ENCODE measurements around the gene RNF175.

RNF175 gene

DNA sequence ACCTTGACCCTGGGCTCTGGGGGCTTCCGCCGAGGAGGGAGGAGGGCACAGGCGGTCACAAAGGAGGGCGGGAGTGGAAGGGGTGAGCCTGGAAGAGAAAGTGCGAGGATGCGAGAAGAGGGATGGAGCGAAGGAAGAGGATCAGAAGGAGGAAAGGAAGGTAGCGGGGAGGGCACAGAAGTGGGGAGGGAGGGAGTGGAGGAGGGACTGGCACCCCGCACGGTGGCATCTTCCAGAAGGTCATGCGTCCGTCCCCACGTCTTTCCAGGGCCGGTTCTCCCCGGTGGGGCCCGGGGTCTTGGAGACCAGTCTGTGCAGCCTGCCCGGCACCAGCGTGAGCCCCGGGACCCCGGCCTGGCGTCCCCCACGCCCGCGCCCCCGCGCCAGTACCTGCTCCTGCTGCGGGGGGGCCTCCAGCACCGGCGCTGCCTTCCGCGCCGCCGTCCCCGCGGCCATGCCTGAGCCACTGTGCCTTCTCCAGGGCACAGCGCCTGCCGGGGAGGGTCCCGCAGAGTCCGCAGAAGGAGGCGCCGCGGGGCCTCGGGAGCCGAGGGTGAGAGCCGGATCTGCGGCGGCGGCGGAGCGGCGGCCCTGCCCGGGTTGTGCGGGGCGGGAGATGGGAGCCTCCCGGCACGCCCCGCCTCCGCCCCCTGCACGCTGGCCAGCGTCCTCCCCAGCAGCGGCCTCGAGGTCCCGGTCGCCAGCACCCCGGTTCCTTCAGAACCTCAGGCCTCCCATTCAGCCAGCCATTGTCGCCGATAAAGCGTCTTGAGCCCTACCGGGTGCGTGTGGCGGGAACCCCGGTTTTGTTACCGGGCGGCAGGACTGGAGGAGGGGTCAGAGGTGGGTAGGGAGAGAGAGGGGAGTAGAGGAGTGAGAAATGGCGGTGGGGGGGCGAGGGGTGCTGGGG, at the start of gene RNF175:
TSS of gene RNF175 (minus strand) at position 618 of the 910 bp plus-strand sequence. CDS start at position 456, 162 bp downstream.
- peaks cover 4% of the 10 kb centered on the region for H3K9me3 Mint-ChIP-seq
- peak within 1 kb of the TSS; percentile 80 to 84 (median 83) for H3K4me3 Mint-ChIP-seq
- peaks cover 25% of the 10 kb centered on the region for H3K27me3 Mint-ChIP-seq (ENCODE audit: low read depth)
- H3K36me3 Mint-ChIP-seq (ENCODE audit: low read depth), result peaks cover 12% of the 10 kb centered on the region
- TF ChIP-seq, protein P1, sequence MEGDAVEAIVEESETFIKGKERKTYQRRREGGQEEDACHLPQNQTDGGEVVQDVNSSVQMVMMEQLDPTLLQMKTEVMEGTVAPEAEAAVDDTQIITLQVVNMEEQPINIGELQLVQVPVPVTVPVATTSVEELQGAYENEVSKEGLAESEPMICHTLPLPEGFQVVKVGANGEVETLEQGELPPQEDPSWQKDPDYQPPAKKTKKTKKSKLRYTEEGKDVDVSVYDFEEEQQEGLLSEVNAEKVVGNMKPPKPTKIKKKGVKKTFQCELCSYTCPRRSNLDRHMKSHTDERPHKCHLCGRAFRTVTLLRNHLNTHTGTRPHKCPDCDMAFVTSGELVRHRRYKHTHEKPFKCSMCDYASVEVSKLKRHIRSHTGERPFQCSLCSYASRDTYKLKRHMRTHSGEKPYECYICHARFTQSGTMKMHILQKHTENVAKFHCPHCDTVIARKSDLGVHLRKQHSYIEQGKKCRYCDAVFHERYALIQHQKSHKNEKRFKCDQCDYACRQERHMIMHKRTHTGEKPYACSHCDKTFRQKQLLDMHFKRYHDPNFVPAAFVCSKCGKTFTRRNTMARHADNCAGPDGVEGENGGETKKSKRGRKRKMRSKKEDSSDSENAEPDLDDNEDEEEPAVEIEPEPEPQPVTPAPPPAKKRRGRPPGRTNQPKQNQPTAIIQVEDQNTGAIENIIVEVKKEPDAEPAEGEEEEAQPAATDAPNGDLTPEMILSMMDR (IDR thresholded peaks at IDR 0.05; ENCODE audit: unreplicated experiment in 3 of 3), result no peak
- peak within 1 kb of the TSS in 1 of 3 experiments; percentile 40 for H3K27ac Mint-ChIP-seq
- H3K4me1 Mint-ChIP-seq, result peaks cover 10% of the 10 kb centered on the region

DNA sequence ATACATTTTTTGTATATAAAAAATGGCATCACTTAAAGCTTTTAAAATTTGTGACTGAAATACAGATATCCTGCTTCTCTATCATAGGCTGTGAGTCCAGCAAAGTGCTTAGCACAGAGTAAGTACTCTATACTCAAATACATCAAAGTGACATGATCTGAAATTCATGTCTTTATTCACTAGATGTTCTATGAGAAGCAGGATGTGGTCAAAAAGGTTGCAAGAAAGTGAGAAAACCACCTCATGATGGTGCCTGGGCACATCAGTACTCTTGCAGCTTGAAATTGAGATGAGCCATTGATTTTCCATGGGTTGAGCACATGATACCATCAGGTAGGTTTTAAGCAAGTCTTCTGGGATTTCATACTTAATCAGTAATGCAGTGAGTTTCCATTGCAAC, 49.5 kb upstream of the RNF175 start:
- peaks cover 28% of the 10 kb centered on the region for H3K4me1 Mint-ChIP-seq
- TF ChIP-seq, protein P1 (IDR thresholded peaks at IDR 0.05; ENCODE audit: unreplicated experiment in 3 of 3), result no peak
- H3K4me3 Mint-ChIP-seq, result no peak overlapping the region
- no peaks in the 10 kb centered on the region for H3K27me3 Mint-ChIP-seq (ENCODE audit: low read depth)
- peaks cover 2% of the 10 kb centered on the region for H3K9me3 Mint-ChIP-seq
- peak overlapping the region in 2 of 3 experiments; percentile 22 to 75 for H3K27ac Mint-ChIP-seq
- H3K36me3 Mint-ChIP-seq (ENCODE audit: low read depth), result no peaks in the 10 kb centered on the region

DNA sequence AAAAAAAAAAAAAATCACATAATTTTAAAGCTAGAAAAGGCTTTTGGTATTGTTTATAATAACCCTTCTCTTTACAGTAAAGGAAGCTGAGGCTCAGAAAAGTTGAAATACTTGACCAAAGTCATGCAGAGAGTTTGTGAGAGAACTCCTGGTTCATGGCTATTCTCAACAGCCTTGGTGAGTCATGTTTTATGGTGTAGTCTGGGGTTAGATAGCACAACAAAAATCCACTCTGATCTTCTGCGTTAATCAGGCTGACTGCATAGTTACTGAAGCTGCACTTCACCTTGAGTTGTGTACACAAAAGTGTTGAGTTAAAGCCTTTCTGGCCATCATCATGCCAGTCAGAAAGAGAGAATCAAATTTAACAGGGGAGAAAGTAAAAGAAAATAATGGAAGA, 48.4 kb upstream of the RNF175 start:
- Mint-ChIP-seq H3K4me1 (peaks cover 27% of the 10 kb centered on the region), H3K4me3 (no peak overlapping the region), H3K36me3 (ENCODE audit: low read depth) (no peaks in the 10 kb centered on the region), H3K27me3 (ENCODE audit: low read depth) (no peaks in the 10 kb centered on the region), H3K9me3 (no peaks in the 10 kb centered on the region), H3K27ac (no peak overlapping the region)
- TF ChIP-seq, protein P1 (IDR thresholded peaks at IDR 0.05; ENCODE audit: unreplicated experiment in 3 of 3), result no peak

DNA sequence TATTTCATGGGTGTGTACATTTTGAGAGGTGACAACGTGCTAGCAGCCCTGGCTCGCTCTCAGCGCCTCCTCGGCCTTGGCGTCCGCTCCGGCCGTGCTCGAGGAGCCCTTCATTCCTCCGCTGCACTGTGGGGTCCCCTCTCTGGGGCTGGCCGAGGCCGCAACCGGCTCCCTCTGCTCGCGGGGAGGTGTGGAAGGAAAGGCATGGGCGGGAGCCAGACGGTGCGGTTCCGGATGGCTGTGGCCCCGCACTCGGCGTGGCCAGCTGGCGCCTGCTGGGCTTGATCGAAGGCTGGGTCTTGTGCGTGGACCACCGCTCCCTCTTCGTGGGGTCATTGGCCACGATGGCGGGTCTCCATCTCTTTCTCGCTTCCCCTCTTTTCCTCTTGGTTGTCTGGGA, 46.2 kb upstream of the RNF175 start:
- H3K27ac Mint-ChIP-seq, result no peak overlapping the region
- H3K4me1 Mint-ChIP-seq, result peaks cover 18% of the 10 kb centered on the region
- H3K27me3 Mint-ChIP-seq (ENCODE audit: low read depth), result no peaks in the 10 kb centered on the region

DNA sequence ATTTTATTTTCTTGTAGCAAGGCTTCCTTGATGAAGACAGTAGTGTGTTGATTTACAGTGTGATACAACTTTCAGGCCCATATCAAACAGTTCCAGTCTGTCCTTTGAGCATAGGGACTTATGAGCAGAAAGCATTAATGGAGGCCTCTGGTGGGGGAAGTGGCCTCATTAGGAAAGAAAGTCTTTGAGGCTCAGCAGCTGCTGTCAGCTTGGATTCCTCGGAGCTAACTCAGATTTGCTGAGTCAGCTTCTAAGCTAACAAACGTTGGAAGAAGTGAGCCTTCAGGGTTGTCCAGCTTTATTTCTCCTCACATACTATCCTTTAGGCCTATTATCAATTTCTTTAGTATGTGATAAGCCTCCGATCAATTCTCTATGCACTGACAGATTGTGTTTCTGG, 44.9 kb upstream of the RNF175 start:
- H3K9me3 Mint-ChIP-seq, result no peaks in the 10 kb centered on the region
- no peaks in the 10 kb centered on the region for H3K27me3 Mint-ChIP-seq (ENCODE audit: low read depth)
- peak overlapping the region; percentile 81 to 91 (median 88) for H3K27ac Mint-ChIP-seq
- TF ChIP-seq, protein P1 (IDR thresholded peaks at IDR 0.05; ENCODE audit: unreplicated experiment in 3 of 3), result no peak
- H3K36me3 Mint-ChIP-seq (ENCODE audit: low read depth), result no peaks in the 10 kb centered on the region
- H3K4me3 Mint-ChIP-seq, result no peak overlapping the region
- peaks cover 24% of the 10 kb centered on the region for H3K4me1 Mint-ChIP-seq

More for the DNA sequence above, 46.2 kb upstream of the RNF175 start:
- Mint-ChIP-seq H3K4me3 (no peak overlapping the region), H3K9me3 (no peaks in the 10 kb centered on the region), H3K36me3 (ENCODE audit: low read depth) (no peaks in the 10 kb centered on the region)
- TF ChIP-seq, protein P1 (IDR thresholded peaks at IDR 0.05; ENCODE audit: unreplicated experiment in 3 of 3), result no peak
